GM19452 (cell line): ENCODE measurements around the gene SH3YL1.
"Not testable (repeated sequence)": the region's sequence is repeated elsewhere in the genome, so short reads cannot be mapped to it uniquely, and the experiment has no call there.

Experiments
- ATAC-seq: cut with Tn5 transposase; IDR thresholded peaks from one replicate; pipeline ENCODE4 v1.9.1; 2021; ENCODE audit not compliant: unreplicated experiment

SH3YL1 gene

GRCh38 chr2:185221-185620 lies 78.6 kb downstream of the SH3YL1 start:
- ATAC-seq = no peak

DNA sequence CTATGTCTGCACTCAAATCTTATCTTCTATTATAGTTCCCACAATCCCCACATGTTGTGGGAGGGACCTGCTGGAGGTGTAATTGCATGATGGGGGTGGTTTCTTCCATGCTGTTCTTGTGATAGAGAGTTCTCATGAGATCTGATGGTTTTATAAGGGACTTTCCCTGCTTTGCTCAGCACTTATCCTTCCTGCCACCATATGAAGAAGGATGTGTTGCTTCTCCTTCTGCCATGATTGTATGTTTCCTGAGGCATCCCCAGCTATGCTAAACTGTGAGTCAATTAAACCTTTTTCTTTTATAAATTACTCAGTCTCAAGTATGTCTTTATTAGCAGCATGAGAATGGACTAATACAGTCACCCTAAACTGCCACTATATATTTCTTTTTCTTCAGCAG lies 79.1 kb downstream of the SH3YL1 start:
- ATAC-seq = no peak

GRCh38 chr2:182509-183122 lies 81.2 kb downstream of the SH3YL1 start:
- ATAC-seq = no peak

DNA sequence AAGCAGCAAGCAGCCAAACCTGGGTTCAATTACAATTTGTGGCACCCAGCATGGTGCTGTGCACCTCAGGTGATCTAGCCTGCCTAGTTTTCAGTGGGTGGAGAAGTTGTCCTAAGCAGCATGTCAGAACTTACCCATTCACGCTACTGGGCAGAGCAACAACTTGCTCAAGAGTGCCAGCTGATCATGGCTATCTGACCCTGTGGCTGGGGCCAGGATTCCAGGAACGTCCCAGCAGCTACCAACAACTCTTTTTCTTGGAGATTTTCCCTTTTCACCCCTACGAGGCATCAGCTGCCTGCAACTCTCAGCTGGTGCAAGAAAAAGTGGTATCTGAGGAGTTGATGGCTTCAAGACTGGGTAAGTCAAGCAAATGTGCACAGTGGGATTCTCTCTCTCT lies 83.5 kb downstream of the SH3YL1 start:
- no peak for ATAC-seq

DNA sequence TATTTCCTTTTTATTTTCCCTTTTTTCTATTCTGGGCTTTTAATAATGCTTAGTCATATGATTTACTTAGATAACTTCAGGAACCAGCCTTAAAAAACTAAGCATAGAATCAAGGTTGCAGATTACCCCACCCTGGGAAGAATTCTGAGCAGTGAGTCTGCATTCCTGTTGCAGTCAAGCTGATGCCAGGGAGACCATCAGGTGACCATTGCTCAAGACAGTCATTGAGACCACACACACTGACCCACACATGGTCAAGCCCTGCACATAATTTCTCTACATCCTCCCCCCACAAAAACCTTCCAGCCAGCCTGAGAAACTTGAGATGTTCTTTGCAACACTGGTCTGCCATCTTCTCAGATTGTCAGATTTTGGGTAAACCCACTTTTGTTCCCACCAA lies 83.9 kb downstream of the SH3YL1 start:
- ATAC-seq = no peak

GRCh38 chr2:177733-178132 lies 86.1 kb downstream of the SH3YL1 start:
- ATAC-seq = no peak

DNA sequence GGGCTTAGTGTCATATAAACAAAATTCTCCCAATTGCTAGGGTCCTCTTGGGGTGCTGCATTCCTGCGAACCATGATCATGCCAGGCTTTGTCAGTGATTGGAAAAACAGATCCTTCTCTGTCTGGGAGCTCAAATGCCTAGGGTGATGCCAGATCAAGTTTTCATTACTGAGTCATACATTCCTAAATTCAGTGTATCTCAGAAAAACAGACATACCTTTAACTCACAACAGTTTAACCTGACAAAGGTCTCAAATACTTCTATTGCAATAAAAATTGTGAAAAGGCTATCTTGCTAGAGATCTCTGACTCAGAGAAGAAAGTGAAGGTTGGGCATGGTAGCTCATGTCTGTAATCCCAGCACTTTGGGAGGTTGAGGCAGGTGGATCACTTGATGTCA lies 86.9 kb downstream of the SH3YL1 start:
- no peak for ATAC-seq

GRCh38 chr2:175880-176820 lies 87.7 kb downstream of the SH3YL1 start:
- ATAC-seq = no peak

GRCh38 chr2:175161-175786 lies 88.6 kb downstream of the SH3YL1 start:
- no peak for ATAC-seq

GRCh38 chr2:172120-172519 lies 91.7 kb downstream of the SH3YL1 start:
- not testable (repeated sequence) for ATAC-seq

DNA sequence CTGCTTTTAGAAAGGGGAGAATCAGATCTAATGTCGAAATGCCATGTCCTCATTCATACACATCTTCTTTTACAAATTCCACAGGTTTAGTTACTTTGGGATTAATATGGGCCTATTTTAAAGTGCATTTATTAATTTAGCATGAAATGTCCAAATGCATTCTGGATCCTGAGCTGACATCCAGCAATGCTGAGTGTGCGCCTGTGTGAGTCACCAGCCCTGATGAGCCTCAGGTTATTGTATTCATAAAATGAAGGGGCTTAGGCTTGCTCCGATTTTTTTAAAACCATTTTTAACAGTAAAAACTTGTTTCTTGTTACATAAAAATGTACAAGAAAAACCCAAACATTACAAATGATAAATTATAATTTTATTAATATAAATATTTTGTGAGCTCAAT lies 94.1 kb downstream of the SH3YL1 start:
- no peak for ATAC-seq
